SK-N-SH (cell line): Measurements from ENCODE around the gene NEUROD1. TPM values are rescaled to one million over a fixed set of nuclear protein-coding genes. Genes with fewer than 3 reads are reported as not detected.

Experiments
- CTCF ChIA-PET: fragments of 300-600, 350-600 bp; formaldehyde crosslinking; extraction: SDS; loops from one replicate; lab custom pipeline; 2021; lab: Yijun Ruan, JAX
- POLR2A ChIA-PET: fragments of 350-600 bp; sonication (Branson Sonifier 250); formaldehyde crosslinking; extraction: SDS; loops from one replicate; lab custom pipeline; 2020; ENCODE audit warnings: antibody characterized with exemption, inconsistent platforms; lab: Yijun Ruan, JAX
- DNase-seq: peaks from one replicate; pipeline ENCODE4 v3.0.0; 2012
- H2AFZ ChIP-seq: fragments of 200-600 bp; sonication (generic); 2 replicates; pipeline ENCODE4 v1.8.1; 2016; ENCODE audit warnings: antibody characterized with exemption, mild to moderate bottlenecking, low read depth
- H3F3A ChIP-seq: fragments of 200-600 bp; sonication (generic); replicated peaks from 2 replicates; pipeline ENCODE3; 2016; ENCODE audit warnings: antibody characterized with exemption, mild to moderate bottlenecking; ENCODE audit not compliant: insufficient read depth
- H3K27ac ChIP-seq, 2 experiments: fragments of 200-500 bp in 1 of 2; fragments of 200-600 bp in 1 of 2; sonication (Bioruptor generic) in 1 of 2; sonication (generic), shearing (Covaris generic) in 1 of 2; 2 replicates each; pipeline versions ENCODE4 v1.5.1 to v1.6.1; 2014 to 2016; ENCODE audit warnings: low read depth in 2 of 2, inconsistent platforms in 1 of 2, low read length in 1 of 2, mild to moderate bottlenecking in 1 of 2, mixed read lengths in 1 of 2
- H3K27me3 ChIP-seq: fragments of 200-600 bp; sonication (generic), shearing (Covaris generic); 2 replicates; pipeline ENCODE4 v1.6.1; 2016; ENCODE audit warnings: mixed run types; ENCODE audit not compliant: insufficient read depth
- H3K36me3 ChIP-seq, 2 experiments: fragments of 200-500 bp in 1 of 2; fragments of 200-600 bp in 1 of 2; sonication (Bioruptor generic) in 1 of 2; sonication (generic) in 1 of 2; replicated peaks in 1 of 2; 2 replicates each; pipeline versions ENCODE3 to v1.5.1; 2014 to 2016; ENCODE audit warnings: low read length in 1 of 2, mild to moderate bottlenecking in 1 of 2; ENCODE audit not compliant: insufficient read depth in 2 of 2, control insufficient read depth in 1 of 2
- H3K4me1 ChIP-seq, 2 experiments: fragments of 200-500 bp in 1 of 2; fragments of 200-600 bp in 1 of 2; sonication (Bioruptor generic) in 1 of 2; sonication (generic), shearing (Covaris generic) in 1 of 2; 2 replicates each; pipeline versions ENCODE4 v1.5.1 to v1.6.1; 2014 to 2016; ENCODE audit warnings: low read depth in 1 of 2, low read length in 1 of 2, mixed run types in 1 of 2; ENCODE audit not compliant: insufficient read depth in 2 of 2, control insufficient read depth in 1 of 2
- H3K4me2 ChIP-seq: fragments of 200-600 bp; sonication (generic), shearing (Covaris generic); 2 replicates; pipeline ENCODE4 v1.6.1; 2017; ENCODE audit warnings: mixed run types
- H3K4me3 ChIP-seq, 2 experiments: fragments of 200-500 bp in 1 of 2; fragments of 200-600 bp in 1 of 2; sonication (Bioruptor generic) in 1 of 2; sonication (generic), shearing (Covaris generic) in 1 of 2; 2 replicates each; pipeline versions ENCODE4 v1.5.1 to v1.8.1; 2014 to 2016; ENCODE audit warnings: low read depth in 2 of 2, inconsistent platforms in 1 of 2, low read length in 1 of 2, mild to moderate bottlenecking in 1 of 2, mixed read lengths in 1 of 2, moderate library complexity in 1 of 2
- H3K79me2 ChIP-seq: fragments of 200-600 bp; sonication (generic); 2 replicates; pipeline ENCODE4 v1.8.1; 2017; ENCODE audit warnings: mild to moderate bottlenecking; ENCODE audit not compliant: insufficient read depth
- H3K9ac ChIP-seq: fragments of 200-600 bp; sonication (generic); 2 replicates; pipeline ENCODE4 v1.6.1; 2017; ENCODE audit warnings: mixed run types
- H3K9me2 ChIP-seq: fragments of 200-600 bp; sonication (generic); 2 replicates; pipeline ENCODE4 v1.6.1; 2017; ENCODE audit warnings: mixed run types
- H3K9me3 ChIP-seq: fragments of 200-600 bp; sonication (generic); 2 replicates; pipeline ENCODE4 v1.6.1; 2017; ENCODE audit warnings: mixed run types, mild to moderate bottlenecking, moderate library complexity
- H4K20me1 ChIP-seq: fragments of 200-600 bp; sonication (generic); 2 replicates; pipeline ENCODE4 v1.6.1; 2017; ENCODE audit warnings: mild to moderate bottlenecking, mixed run types; ENCODE audit not compliant: insufficient read depth
- CHD2 ChIP-seq: fragments of 150-350 bp; IDR thresholded peaks from 2 replicates; pipeline ENCODE4 v1.6.1; 2018; ENCODE audit warnings: low read length; ENCODE audit not compliant: partially characterized antibody
- CTCF ChIP-seq: fragments of 200-600 bp; sonication (generic); IDR thresholded peaks from 2 replicates; pipeline ENCODE4 v1.6.1; 2017; ENCODE audit warnings: antibody characterized with exemption, mild to moderate bottlenecking, moderate library complexity
- EP300 ChIP-seq, 2 experiments: IDR thresholded peaks; 2 replicates each; pipeline versions ENCODE4 v1.4.0 to v1.6.1; 2012; ENCODE audit warnings: borderline replicate concordance in 1 of 2, low read depth in 1 of 2, low read length in 1 of 2
- FOSL2 ChIP-seq: IDR thresholded peaks from 2 replicates; pipeline ENCODE4 v1.4.0; 2012; ENCODE audit warnings: low read depth, mild to moderate bottlenecking, moderate library complexity, borderline replicate concordance
- FOXM1 ChIP-seq: IDR thresholded peaks from 2 replicates; pipeline ENCODE4 v1.4.0; 2012; ENCODE audit warnings: low read depth, mild to moderate bottlenecking
- GATA2 ChIP-seq: sonication (generic); formaldehyde crosslinking; IDR thresholded peaks from 2 replicates; pipeline ENCODE4 v1.5.0; 2020; ENCODE audit warnings: mild to moderate bottlenecking, missing genetic modification reagents
- IRF3 ChIP-seq: fragments of 150-350 bp; IDR thresholded peaks from 2 replicates; pipeline ENCODE4 v1.6.1; 2016; ENCODE audit warnings: mild to moderate bottlenecking, low read depth, low read length
- MAX ChIP-seq: IDR thresholded peaks from 2 replicates; pipeline ENCODE4 v1.4.0; 2012; ENCODE audit warnings: low read depth
- NFIC ChIP-seq: IDR thresholded peaks from 2 replicates; pipeline ENCODE4 v1.4.0; 2012; ENCODE audit warnings: borderline replicate concordance
- PBX3 ChIP-seq: IDR thresholded peaks from 2 replicates; pipeline ENCODE4; 2012
- RAD21 ChIP-seq: IDR thresholded peaks from 2 replicates; pipeline ENCODE4 v1.6.1; 2012; ENCODE audit warnings: mild to moderate bottlenecking, low read length
- RCOR1 ChIP-seq: fragments of 150-350 bp; IDR thresholded peaks from 2 replicates; pipeline ENCODE4 v1.6.1; 2017; ENCODE audit warnings: antibody characterized with exemption, low read length
- RFX5 ChIP-seq: IDR thresholded peaks from 2 replicates; pipeline ENCODE4 v1.6.1; 2012; ENCODE audit warnings: mild to moderate bottlenecking, improper control_type of control experiment, low read length
- TCF12 ChIP-seq: IDR thresholded peaks from 2 replicates; pipeline ENCODE4 v1.4.0; 2012
- TEAD4 ChIP-seq: IDR thresholded peaks from 2 replicates; pipeline ENCODE4 v1.4.0; 2012; ENCODE audit warnings: mild to moderate bottlenecking, borderline replicate concordance; ENCODE audit not compliant: insufficient read depth
- ZBTB33 ChIP-seq: IDR thresholded peaks from 2 replicates; pipeline ENCODE4 v1.4.0; 2012; ENCODE audit warnings: low read depth, borderline replicate concordance
- WGBS: methylation state at CpG from one replicate; pipeline ENCODE4 v1.1.6; 2017; ENCODE audit warnings: low lambda C conversion rate; 5-methylcytosine and 5-hydroxymethylcytosine counted together
- polyA plus RNA-seq, 3 experiments: library from polyadenylated mRNA; depleted of rRNA; stranded (reverse); fragments of >200 nt; gene quantifications; 2 replicates each; pipeline ENCODE4 v1.2.3, GENCODE V29; 2012
- TF ChIP-seq, protein P1 (sequence below): fragments of 150-350 bp; IDR thresholded peaks from 2 replicates; pipeline ENCODE4 v1.6.1; 2017; ENCODE audit warnings: antibody characterized with exemption, low read length, low read depth, borderline replicate concordance

Gene NEUROD1
- polyA plus RNA-seq, 1 of the 3 experiments (the other 2 are of a cell fraction): 0.02 TPM

DNA sequence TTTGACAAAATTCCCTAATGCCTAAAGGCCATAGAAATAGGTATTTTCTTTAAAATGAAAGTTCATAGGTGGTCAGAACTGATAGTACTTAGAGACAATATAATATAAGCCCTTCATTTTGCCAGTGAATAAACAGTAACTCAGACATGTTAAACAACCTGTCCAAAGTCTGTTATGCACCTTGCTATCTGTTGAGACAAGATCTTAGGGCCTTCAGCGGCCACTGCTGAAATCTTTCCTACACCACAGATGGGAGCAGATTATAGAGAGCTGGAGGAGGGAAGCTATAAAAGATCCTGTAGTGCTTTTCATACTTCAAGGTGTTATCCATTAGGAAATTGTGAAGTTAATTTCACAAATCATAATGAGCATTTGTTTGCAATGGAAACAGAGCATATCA lies 37.2 kb downstream of the NEUROD1 start:
- ChIA-PET CTCF (interaction anchor here (1.4 kb wide), 1 partner anchor 14 kb away, joined by 3 read pairs; the partner anchor contains the start of gene CERKL), POLR2A (no interaction called here)
- Histone ChIP-seq H3K27ac (no peak overlapping the region), H3K36me3 (no peaks in the 10 kb centered on the region), H4K20me1 (no peaks in the 10 kb centered on the region), H3K79me2 (no peaks in the 10 kb centered on the region), H3K4me2 (no peak overlapping the region), H3K9ac (no peak overlapping the region), H3K4me3 (no peak overlapping the region), H3F3A (no peaks in the 10 kb centered on the region), H3K9me2 (no peaks in the 10 kb centered on the region), H3K27me3 (no peaks in the 10 kb centered on the region), H3K9me3 (no peaks in the 10 kb centered on the region), H2AFZ (no peak overlapping the region), H3K4me1 (no peaks in the 10 kb centered on the region)
- 48% methylated on average over 1 of the region's 1 CpG for WGBS
- no peak for TF ChIP-seq NFIC
- no peak for TF ChIP-seq IRF3
- TF ChIP-seq PBX3: no peak
- no peak for TF ChIP-seq EP300 (IDR thresholded peaks at IDR 0.05; ENCODE audit: borderline replicate concordance in 1 of 2, low read depth in 1 of 2, low read length in 1 of 2)
- TF ChIP-seq GATA2 (CRISPR knock-in tag): no peak
- TF ChIP-seq ZBTB33: no peak
- TF ChIP-seq FOSL2: no peak
- TF ChIP-seq CHD2: no peak
- no peak for TF ChIP-seq MAX
- TF ChIP-seq RAD21: no peak
- no peak for TF ChIP-seq CTCF
- TF ChIP-seq RCOR1: no peak
- TF ChIP-seq, protein P1, sequence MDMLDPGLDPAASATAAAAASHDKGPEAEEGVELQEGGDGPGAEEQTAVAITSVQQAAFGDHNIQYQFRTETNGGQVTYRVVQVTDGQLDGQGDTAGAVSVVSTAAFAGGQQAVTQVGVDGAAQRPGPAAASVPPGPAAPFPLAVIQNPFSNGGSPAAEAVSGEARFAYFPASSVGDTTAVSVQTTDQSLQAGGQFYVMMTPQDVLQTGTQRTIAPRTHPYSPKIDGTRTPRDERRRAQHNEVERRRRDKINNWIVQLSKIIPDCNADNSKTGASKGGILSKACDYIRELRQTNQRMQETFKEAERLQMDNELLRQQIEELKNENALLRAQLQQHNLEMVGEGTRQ: no peak
- no peak for TF ChIP-seq TEAD4
- TF ChIP-seq RFX5: no peak
- no peak for TF ChIP-seq FOXM1
- TF ChIP-seq TCF12: no peak
- no peak for DNase-seq
